NOMO-1 (cell line): ENCODE results near the gene CCNI2.
"Not testable (repeated sequence)": the region's sequence is repeated elsewhere in the genome, so short reads cannot be mapped to it uniquely, and the experiment has no call there.

Experiments
- DNase-seq, 2 experiments: peaks; one replicate each; lab custom pipeline; 2025; ENCODE audit not compliant: unreplicated experiment in 2 of 2; lab: John Stamatoyannopoulos, UW

CCNI2 gene

DNA sequence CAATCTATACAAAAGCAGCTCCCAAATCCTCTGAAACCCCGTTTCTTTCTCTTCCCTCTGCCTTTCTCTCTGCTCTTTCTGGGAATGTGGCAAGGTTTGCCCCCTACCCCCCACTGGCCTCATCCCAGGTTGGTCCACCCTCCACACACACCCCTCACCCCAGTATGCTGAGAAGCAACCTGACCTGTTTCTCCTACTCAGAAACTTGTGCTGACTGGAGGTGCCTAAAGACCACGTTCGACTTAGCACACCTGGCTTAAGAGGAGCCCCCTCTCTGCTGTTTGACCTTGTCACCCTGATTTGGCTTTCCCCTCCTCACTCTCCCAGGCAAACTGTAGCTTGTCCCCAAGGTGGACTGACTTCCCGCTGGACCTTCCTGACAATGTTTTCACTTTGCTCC is 30.9 kb downstream of the CCNI2 start:
- no peak for DNase-seq

DNA sequence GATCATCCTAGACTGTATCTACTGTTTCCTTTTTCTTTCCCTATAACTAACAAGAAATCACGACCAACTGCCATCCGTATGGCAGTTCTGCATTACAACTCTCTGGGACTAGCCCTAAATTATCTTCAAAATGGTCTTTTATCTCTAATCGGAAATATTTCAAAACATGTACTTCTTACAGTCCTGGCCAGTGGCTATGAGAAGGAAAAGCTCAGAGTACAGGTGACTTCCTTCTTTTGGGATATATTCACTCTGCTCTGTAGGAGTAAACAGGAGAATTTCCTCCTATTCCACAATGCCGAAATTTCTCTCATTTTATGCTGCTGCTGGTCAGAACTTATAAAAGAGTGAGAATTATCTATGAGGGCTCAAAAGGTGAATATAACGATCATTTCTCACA is 31.6 kb downstream of the CCNI2 start:
- DNase-seq, result no peak

DNA sequence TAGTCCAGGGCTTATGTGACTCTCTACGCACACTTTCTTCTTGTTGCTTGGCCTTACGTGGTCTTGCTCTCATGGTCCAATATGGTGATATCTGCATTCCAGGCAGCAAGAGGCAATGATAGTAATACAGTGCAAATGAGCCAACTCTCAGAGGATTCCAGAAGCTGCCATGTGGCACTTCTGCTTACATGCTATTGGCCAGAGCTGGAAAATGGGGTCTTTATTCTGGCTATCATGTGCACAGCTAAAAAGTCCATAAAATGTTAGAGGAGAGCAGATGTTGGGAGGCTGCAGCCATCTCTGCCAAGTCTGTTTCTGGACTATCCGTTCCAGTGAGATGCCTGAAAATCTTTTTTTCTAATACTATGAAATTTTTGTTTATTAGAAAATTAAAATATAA is 32.7 kb downstream of the CCNI2 start:
- no peak for DNase-seq

DNA sequence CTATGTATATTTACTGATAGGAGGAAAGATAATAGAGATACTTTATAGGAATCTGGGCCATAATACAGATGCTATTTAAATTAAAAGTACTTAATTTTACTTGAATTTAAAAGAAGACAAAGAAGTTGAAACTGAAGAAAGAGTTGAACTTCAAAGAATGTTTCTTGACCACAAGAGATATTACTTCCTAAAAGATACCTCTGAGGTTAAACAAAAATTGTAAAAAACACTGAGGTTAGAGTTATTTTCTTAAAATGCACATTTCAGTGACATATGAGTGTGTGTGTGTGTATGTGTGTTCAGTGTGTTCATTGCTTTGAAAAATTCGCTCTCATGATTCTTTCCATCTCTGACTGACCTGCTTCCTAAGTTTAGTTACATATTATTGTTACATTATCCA is 33.4 kb downstream of the CCNI2 start:
- DNase-seq, result no peak

DNA sequence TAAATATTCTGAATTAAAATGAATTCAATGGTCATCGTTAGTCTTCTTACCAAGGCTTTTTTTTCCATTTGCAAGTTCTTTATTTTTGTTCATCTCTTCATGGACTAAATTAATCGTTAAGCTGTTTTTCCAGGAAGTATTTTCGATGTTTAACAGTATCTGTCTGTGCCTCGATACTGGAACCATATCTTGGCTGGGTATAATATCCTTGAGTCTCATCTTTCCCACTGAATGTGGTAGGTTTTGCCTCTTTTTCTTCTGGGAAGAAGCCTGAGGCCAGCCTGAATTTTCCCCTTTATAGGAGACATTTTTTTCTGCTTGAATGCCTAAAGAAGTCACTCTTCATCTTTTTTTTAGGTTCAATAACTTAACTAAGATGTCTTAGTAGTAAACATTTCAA is 33.8 kb downstream of the CCNI2 start:
- DNase-seq, result no peak

DNA sequence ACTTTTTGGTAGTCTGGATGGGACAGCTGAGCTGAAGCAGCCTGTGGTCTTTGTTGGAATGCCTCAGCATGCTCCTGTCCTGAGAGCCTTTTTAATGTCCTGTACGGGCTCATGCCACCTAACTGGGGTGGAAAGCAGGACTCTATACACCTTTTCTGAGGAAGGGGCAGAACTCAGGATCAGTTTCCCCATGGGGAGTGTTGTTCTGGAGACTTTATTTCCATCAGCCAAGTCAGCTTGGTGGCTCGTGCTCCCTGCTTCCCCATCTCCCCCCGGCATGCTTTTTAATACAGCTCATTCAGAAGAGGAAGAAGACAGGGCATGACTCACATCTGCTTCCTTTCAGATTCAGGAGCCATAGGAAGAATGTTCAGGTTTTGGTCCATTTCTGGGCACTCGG is 34.9 kb downstream of the CCNI2 start:
- peak in 1 of 2 experiments; percentile 59 for DNase-seq

DNA sequence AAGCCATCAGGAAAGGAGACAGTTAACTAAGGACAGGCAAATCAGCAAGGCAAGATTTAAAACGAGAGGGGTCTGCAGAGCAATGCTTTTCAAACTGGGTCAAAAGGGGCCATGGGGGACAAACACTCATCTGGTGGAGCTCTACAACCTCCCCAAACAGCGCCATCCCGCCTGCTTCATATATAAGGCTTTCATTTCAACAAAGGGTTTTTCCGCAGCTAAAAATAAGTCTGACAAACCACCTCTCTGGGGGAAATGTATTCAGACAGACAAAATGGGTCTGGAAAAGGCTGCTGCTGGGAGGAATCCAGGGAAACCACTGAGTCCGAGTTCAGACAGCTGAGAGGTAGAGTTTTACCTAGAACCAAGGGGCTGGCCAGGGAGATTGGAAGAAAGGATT is 38.1 kb downstream of the CCNI2 start:
- DNase-seq, result no peak

DNA sequence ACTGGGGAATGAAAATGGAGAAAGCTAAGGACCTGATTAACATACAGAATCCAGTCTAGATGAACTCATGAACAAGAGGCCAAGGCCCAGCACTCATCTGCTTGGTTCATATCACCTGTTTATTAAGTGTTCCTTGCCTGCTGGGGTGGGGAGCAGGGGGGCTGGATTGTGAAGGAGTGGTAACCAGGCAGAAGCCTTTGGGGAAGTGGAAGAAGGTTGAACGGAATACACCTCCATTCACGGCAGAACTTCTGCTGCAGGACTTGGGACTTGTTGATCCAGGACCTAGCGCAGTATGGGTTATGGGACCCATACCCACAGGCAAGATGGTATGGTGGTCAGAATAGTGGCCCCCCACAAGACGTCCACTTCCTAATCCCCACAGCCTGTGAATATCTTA is 38.6 kb downstream of the CCNI2 start:
- DNase-seq, result no peak

DNA sequence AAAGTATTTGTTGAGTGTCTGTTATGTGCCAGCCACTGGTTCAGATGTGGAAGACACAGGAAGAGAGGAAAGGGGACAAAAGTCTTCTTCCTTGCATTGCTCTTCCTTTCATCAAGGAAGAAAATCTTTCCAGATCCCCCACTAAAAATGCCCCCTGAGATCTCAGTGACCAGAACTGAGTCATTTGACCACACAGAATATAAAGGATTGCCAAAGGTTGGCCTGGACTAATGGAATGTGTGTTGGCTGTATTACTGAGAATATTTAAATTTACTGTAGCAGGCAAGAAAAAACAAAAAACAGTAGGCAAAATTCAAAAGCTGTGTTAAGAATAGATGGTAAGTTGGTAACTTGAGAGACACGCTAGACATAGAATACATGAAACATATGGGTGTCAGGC is 39.9 kb downstream of the CCNI2 start:
- DNase-seq, result no peak

DNA sequence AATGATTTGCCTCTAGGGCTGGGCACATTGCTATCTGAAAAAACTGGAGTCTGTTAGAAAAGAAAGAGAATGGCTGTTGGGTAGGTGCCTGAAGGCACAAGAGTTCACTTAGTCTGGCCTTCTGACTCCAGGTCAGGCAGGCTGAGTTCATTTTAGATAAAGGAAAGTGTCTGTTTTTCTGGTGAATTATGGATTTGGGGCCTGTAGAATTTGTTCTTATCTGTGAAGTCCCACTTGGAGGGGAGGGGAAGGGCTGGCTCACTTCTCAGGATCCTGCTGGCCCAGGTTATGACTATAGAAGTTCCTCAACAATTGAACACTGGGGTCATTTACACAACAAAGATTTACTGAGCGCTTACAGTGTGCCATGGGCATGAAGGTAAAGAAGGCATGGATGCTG is 41.3 kb downstream of the CCNI2 start:
- no peak for DNase-seq

DNA sequence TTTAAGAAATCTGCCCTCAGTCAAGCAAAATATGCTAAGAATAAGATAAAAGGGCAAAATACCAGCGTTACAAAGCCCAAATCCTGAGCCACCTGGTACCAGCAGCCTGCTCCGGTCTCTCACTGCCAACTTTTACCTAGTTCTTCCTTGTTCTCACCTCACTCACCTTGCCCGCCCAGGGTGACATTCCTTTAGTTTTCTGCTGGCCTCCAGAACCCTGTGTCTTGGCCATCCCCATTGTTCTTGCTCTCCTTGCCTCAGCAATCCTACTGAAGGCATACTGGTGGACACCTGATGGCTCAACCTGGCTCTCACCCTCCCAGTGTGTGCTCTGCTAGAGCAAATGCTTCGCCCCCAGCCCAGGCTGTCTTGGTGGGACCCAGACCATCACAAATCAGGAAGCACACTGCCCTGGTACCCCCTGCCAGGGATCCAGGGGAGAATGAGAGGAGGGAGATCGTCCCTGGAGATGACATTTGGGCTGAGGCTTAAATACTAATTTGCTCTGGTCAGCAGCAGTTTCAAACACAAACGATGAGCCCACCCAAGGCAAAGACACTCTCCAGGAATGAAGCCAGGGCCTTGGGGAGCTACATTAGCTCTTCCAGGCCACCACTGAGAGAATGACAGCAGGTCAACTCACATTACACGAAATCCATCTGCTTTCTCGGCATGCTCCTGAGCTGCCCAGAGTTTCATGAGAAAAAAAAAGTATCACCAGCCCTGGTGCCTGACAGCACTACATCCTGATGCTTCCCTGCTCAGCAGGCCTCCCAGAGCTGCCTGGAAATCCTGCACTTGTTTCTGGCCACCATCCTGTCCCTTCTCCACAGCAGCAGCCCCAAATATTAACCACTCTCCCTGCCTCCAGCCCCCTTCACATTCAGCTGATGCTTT is 42.0 kb downstream of the CCNI2 start:
- no peak for DNase-seq

DNA sequence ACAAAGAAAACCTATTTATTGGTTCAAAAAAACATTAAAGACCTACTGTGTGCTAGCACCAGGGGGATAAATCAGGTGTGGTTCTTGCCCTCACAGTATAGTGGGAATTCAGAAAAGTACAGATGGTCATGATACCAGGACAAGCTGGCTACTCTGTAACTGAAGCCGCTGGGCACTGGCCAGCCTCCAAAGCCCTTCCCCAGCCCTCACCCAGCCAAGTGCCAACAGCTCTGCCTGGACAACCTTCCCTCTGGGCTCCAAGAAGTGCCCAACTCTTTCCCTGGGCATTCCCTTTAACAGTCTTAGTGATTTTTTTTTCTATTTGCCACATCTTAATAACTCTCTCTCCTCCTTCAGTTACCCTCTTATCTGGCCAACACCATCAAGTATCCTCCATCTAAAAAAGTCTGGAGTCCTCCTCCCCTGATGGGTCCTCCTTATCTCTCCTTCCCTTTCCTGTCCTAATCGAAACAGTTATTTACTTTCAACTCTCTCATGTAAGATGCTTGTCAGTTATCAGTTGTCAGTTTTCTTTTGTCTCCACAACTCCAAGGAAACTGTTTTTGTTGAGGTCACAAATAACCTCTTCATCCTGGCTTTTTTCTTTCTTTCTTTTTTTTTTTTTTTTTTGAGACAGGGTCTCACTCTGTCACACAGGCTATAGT is 43.1 kb downstream of the CCNI2 start:
- no peak for DNase-seq

DNA sequence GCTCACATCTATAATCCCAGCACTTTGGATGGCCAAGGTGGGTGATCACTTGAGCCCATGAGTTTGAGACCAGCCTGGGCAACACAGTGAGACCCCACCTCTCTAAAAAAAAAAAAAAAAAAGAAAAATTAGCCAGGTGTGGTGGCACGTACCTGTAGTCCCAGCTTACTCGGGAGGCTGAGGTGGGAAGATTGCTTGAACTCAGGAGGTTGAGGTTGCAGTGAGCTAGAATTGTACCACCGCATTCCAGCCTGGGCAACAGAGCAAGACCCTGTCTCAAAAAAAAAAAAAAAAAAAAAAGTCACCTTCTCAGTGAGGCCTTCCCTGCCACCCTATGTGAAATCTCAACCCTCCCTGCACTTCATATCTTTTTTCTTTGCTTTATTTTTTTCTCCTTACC is 43.8 kb downstream of the CCNI2 start:
- no peak for DNase-seq

DNA sequence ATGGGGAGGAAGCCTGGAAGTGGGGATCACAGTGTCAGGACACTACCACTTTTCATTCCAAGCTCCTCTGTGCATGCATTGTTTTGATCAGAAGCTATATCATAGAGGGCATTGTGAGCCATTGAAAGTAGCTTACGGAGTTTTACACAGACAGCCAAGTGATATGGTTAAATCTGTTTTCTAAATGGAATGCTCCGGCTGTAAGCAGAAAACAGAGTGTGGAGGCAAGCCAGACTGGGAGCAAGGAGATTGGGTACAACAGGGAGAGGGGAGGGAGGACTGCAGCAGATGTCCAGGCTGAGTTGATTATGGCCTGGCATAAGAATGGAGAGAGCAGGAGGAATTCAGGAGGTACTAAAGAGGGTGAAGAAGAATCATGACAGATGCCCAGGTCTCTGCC is 50.4 kb downstream of the CCNI2 start:
- no peak for DNase-seq

DNA sequence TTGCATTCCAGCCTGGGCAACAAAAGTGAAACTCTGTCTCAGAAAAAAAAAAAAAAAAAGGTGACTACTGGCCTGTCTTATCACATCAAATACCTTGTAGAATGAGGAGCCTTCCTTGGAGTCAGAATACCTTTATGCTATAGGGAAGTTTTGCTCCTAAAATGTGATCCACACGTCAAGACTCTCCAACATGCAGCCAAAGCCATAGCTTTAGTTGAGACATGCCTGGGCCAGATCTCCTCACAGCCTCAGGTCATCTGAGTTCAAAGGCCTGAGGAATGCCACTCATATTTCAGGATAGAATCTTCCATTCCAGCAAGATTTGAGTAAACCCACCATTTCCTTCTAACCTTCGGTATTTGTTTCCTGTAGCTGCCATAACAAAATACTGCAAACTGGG is 52.2 kb downstream of the CCNI2 start:
- no peak for DNase-seq

DNA sequence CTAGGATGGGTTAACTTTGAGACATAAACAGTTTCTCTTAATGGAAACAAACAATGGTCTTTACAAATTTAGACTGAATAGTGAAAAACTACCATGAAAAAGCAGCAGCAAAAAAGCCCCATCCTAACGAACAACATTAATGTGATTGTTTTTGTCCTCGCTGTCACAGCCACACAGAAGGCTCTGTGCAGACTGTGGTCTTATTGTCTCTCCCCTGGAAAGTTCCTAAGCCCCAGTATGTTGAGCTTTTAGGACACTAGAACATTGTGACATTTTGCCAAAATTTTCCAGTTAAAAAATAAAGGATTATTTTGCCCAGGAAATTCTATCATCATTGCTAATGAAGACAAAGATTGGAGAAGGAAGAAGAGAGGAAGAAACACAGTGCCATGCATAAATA is 53.3 kb downstream of the CCNI2 start:
- DNase-seq, result no peak

DNA sequence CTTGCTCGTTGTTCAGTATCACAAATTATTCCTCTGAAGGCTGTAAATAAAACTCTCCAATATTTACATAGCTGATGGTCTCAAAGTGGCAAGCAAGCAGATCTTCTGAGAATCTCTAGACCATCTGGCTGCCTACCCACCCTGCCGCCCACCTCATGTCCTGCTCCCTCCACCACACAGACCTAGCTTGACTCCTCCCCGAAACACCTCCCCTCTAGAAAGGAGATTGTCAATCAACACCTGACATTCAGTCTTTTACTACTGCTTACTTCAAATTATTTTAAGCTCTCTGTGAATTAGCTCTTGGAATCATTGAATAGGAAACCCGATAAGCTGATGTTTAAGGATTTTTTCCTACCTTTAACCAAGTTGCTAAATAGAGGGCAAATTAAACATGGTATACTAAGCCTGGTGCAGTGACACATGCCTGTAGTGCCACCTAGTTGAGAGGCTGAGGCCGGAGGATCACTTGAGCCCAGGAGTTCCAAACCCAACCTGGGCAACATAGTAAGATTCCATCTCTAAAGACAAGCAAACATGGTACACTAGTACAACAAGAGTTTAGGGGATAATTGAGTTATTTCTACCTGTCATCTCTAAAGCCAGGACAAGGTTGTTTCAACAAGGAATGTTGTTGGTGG is 54.9 kb downstream of the CCNI2 start:
- DNase-seq, result no peak

DNA sequence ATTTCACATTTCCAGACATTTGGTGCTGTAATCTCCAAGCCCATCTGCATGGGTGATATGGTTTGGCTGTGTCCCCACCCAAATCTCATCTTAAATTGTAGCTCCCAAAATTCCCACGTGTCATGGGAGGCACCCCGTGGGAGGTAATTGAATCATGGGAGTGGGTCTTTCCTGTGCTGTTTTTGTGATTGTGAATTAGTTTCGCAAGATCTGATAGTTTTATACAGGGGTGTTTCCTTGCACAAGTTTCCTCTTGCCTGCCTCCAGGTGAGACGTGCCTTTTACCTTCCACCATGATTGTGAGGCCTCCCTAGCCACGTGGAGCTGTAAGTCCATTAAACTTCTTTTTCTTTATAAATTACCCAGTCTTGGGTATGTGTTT is 55.5 kb downstream of the CCNI2 start:
- DNase-seq, result not testable (repeated sequence)
